Neural cell (in vitro differentiated cells): ENCODE measurements around the gene SUPT4H1.

Experiments used
- EZH2 ChIP-seq: fragments of 200-600, 300-800 bp; shearing (Covaris generic), sonication (generic); IDR thresholded peaks from 2 replicates; pipeline ENCODE4 v1.6.1; 2014; ENCODE audit warnings: antibody characterized with exemption, low read length, borderline replicate concordance, mild to moderate bottlenecking; ENCODE audit not compliant: insufficient read depth, poor library complexity, severe bottlenecking
- REST ChIP-seq: IDR thresholded peaks from 2 replicates; pipeline ENCODE4 v1.6.1; 2012; ENCODE audit warnings: borderline replicate concordance

DNA sequence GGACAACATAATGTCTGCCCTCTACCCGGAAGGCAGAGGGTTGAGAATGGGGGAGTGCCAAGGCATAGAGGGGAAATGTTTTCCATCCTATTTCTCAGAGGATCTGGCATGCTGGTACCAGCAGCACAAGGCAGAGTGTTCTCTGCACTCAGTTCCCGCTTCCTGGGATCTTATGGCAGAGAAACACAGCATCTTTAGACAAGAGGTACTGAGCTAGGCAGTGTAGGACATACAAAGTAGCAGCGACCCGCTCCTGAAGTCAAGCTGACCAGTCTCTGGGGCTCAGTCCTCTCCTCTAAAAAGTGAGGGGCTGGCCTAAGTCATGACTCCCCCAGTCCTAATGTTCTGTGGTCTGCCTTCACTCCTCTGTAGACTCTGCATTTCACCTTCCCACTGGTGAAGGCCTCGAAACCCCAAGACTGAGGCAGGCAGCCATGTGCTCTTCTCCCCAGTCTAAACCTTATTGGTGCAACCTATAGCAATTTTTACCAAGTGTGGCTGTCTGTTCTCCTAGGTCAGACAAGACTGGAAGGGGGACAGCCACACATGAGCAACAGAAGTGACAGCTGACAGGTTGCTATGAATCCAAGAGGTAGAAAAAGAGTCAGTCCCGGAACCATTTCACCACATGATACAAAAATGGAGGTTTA is 12.1 kb downstream of the SUPT4H1 start:
- TF ChIP-seq EZH2: no peak
- no peak for TF ChIP-seq REST
